Esophagus muscularis mucosa (tissue), 4 donors: ENCODE results near the gene PAIP1.
"Not testable (repeated sequence)": the region's sequence is repeated elsewhere in the genome, so short reads cannot be mapped to it uniquely, and the experiment has no call there.

Source experiments
- CTCF ChIP-seq, 3 experiments: fragments of 200-600 bp in 2 of 3; fragments of 450-650 bp in 1 of 3; sonication (generic) in 2 of 3; IDR thresholded peaks; one replicate each; pipeline ENCODE4 v1.5.1; 2017 to 2019; ENCODE audit warnings: antibody characterized with exemption in 3 of 3, mild to moderate bottlenecking in 2 of 3, moderate library complexity in 1 of 3
- EP300 ChIP-seq: sonication (generic); formaldehyde crosslinking; IDR thresholded peaks from one replicate; pipeline ENCODE4 v1.6.1; 2017; ENCODE audit warnings: antibody characterized with exemption
- POLR2A ChIP-seq: fragments of 450-650 bp; IDR thresholded peaks from one replicate; pipeline ENCODE4 v1.6.1; 2017; ENCODE audit warnings: antibody characterized with exemption, moderate library complexity, mild to moderate bottlenecking, low read depth
- POLR2AphosphoS5 ChIP-seq, 2 donors: sonication (generic); formaldehyde crosslinking; IDR thresholded peaks; one replicate each; pipeline ENCODE4 v1.6.1; 2017; ENCODE audit warnings: antibody characterized with exemption in 2 of 2

- TF ChIP-seq EP300; POLR2A; CTCF (IDR thresholded peaks at IDR 0.05); POLR2AphosphoS5 (IDR thresholded peaks at IDR 0.05): not testable (repeated sequence)
Measured at GRCh38 chr5:43580402-43581210, 23.7 kb upstream of the PAIP1 start.
